ENCODE results near the gene USP17L24.
"Not testable (repeated sequence)": the region's sequence is repeated elsewhere in the genome, so short reads cannot be mapped to it uniquely, and the experiment has no call there.

USP17L24 gene, protein sequence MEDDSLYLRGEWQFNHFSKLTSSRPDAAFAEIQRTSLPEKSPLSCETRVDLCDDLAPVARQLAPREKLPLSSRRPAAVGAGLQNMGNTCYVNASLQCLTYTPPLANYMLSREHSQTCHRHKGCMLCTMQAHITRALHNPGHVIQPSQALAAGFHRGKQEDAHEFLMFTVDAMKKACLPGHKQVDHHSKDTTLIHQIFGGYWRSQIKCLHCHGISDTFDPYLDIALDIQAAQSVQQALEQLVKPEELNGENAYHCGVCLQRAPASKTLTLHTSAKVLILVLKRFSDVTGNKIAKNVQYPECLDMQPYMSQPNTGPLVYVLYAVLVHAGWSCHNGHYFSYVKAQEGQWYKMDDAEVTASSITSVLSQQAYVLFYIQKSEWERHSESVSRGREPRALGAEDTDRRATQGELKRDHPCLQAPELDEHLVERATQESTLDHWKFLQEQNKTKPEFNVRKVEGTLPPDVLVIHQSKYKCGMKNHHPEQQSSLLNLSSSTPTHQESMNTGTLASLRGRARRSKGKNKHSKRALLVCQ

GRCh38 chr4:9324865-9325264, at the start of gene USP17L24:
USP17L24 (plus strand) TSS chr4:9325165; CDS start chr4:9325165, 0 bp downstream.
- not testable (repeated sequence) for DNase-seq (ENCODE audit: low read depth)

- DNase-seq (ENCODE audit: low read depth) = not testable (repeated sequence)
Measured at GRCh38 chr4:9324191-9324590, 774 bp upstream of the USP17L24 start.

GRCh38 chr4:9329611-9330010, 4.6 kb downstream of the USP17L24 start, which contains the start of gene USP17L25:
USP17L25 (plus strand) TSS chr4:9329911; CDS start chr4:9329911, 0 bp downstream.
- DNase-seq (ENCODE audit: low read depth) = not testable (repeated sequence)

GRCh38 chr4:9334358-9334757, 9.4 kb downstream of the USP17L24 start, which contains the start of gene USP17L26:
USP17L26 (plus strand) TSS chr4:9334658; CDS start chr4:9334658, 0 bp downstream.
- not testable (repeated sequence) for DNase-seq (ENCODE audit: low read depth)

DNA sequence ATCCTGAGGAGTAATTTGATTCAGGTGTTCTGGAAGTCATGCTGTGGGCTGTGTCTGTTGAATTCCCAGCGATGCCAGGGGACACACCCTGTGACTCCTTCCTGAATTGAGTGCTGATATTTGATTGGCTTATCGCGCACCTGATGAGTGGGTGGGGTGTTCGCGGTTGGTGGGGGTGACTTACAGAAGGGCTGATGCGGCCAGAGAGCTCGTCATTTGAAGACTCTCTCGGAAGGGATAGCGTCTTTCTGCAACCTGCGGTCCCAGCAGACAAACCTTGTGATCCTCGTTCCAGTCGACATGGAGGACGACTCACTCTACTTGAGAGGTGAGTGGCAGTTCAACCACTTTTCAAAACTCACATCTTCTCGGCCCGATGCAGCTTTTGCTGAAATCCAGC, 14.1 kb downstream of the USP17L24 start, which contains the start of gene USP17L5:
TSS of gene USP17L5 (plus strand) at position 301 of the 400 bp plus-strand sequence. CDS start at position 301, 0 bp downstream.
- not testable (repeated sequence) for DNase-seq (ENCODE audit: low read depth)

- DNase-seq (ENCODE audit: low read depth) = not testable (repeated sequence)
Measured at GRCh38 chr4:9343848-9344247, 18.9 kb downstream of the USP17L24 start, which contains the start of gene USP17L27. USP17L27 (plus strand) TSS chr4:9344148; CDS start chr4:9344148, 0 bp downstream.

- not testable (repeated sequence) for DNase-seq (ENCODE audit: low read depth)
Measured at GRCh38 chr4:9348593-9348992, 23.6 kb downstream of the USP17L24 start, which contains the start of gene USP17L28. USP17L28 (plus strand) TSS chr4:9348893; CDS start chr4:9348893, 0 bp downstream.

- not testable (repeated sequence) for DNase-seq (ENCODE audit: low read depth)
Measured at GRCh38 chr4:9350866-9351265, 25.9 kb downstream of the USP17L24 start.

- not testable (repeated sequence) for DNase-seq (ENCODE audit: low read depth)
Measured at GRCh38 chr4:9353338-9353737, 28.4 kb downstream of the USP17L24 start, which contains the start of gene USP17L29. USP17L29 (plus strand) TSS chr4:9353638; CDS start chr4:9353638, 0 bp downstream.

DNA sequence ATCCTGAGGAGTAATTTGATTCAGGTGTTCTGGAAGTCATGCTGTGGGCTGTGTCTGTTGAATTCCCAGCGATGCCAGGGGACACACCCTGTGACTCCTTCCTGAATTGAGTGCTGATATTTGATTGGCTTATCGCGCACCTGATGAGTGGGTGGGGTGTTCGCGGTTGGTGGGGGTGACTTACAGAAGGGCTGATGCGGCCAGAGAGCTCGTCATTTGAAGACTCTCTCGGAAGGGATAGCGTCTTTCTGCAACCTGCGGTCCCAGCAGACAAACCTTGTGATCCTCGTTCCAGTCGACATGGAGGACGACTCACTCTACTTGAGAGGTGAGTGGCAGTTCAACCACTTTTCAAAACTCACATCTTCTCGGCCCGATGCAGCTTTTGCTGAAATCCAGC, 37.9 kb downstream of the USP17L24 start, which contains the start of gene USP17L30:
TSS of gene USP17L30 (plus strand) at position 301 of the 400 bp plus-strand sequence. CDS start at position 301, 0 bp downstream.
- DNase-seq (ENCODE audit: low read depth) = not testable (repeated sequence)

Measured in activated T-helper 9 cell treated with anti-CD3 and anti-CD28 coated beads, Interleukin-2, amount 50 U/mL, for 16 hours (primary cell).